Spleen (tissue), 7 donors: ENCODE results near the gene HOXB7.

ENCODE experiments used
- CTCF ChIP-seq, 11 experiments: fragments of 200-600 bp in 7 of 11; fragments of 450-650 bp in 4 of 11; sonication (generic) in 4 of 11; IDR thresholded peaks in 8 of 11; conservative IDR thresholded peaks in 3 of 11; 1 replicate in 7 of 11; 2 replicates in 4 of 11; pipeline versions ENCODE4 v1.4.0 to v1.8.0; 2016 to 2021; ENCODE audit warnings: antibody characterized with exemption in 11 of 11, inconsistent platforms in 4 of 11, mild to moderate bottlenecking in 1 of 11
- POLR2A ChIP-seq, 3 donors: fragments of 450-650 bp; IDR thresholded peaks; one replicate each; pipeline ENCODE4 v1.5.1; 2017; ENCODE audit warnings: antibody characterized with exemption in 3 of 3, mild to moderate bottlenecking in 1 of 3
- POLR2AphosphoS5 ChIP-seq, 3 donors: sonication (generic); formaldehyde crosslinking; IDR thresholded peaks; one replicate each; pipeline ENCODE4 v1.5.1; 2017; ENCODE audit warnings: antibody characterized with exemption in 3 of 3
- donor health status: DM: no; HTN: no; CAD: no; lungs with moderate emphysema.
- donor health status: DM: no; HTN: no; CAD: no.
- donor health status: DM: no; HTN: no; CAD: no.

GRCh38 chr17:48596000-48596734 is 14.7 kb downstream of the HOXB7 start:
- TF ChIP-seq POLR2A (IDR thresholded peaks at IDR 0.05) = no peak
- TF ChIP-seq CTCF (IDR thresholded peaks at IDR 0.05 in 8 of 11, conservative IDR thresholded peaks at IDR 0.05 in 3 of 11) = no peak
- TF ChIP-seq POLR2AphosphoS5 (IDR thresholded peaks at IDR 0.05) = no peak
